Epithelial cell of esophagus (primary cell): ENCODE results near the gene DNAJC7.

ENCODE experiments used
- DNase-seq: peaks from one replicate; pipeline ENCODE4 v3.0.0; 2010; ENCODE audit warnings: low read depth
- H3K4me3 ChIP-seq: 2 replicates; pipeline ENCODE4 v1.5.1; 2011; ENCODE audit warnings: mild to moderate bottlenecking, low read length, control low read depth
- CTCF ChIP-seq: IDR thresholded peaks from 2 replicates; pipeline ENCODE4 v1.5.1; 2011; ENCODE audit warnings: low read depth, mild to moderate bottlenecking, low read length, control low read depth, inconsistent platforms; ENCODE audit not compliant: insufficient read depth; ENCODE audit errors: missing control alignments

The DNAJC7 gene

GRCh38 chr17:41975099-41976083, 41.8 kb downstream of the DNAJC7 start:
- no peak for TF ChIP-seq CTCF
- no peak overlapping the region for H3K4me3 ChIP-seq
- no peak for DNase-seq

GRCh38 chr17:41974658-41975057, 42.6 kb downstream of the DNAJC7 start:
- TF ChIP-seq CTCF: no peak
- no peak for DNase-seq
- H3K4me3 ChIP-seq: no peak overlapping the region

GRCh38 chr17:41974031-41974430, 43.2 kb downstream of the DNAJC7 start:
- no peak overlapping the region for H3K4me3 ChIP-seq
- TF ChIP-seq CTCF: no peak
- DNase-seq: no peak

- no peak overlapping the region for H3K4me3 ChIP-seq
- TF ChIP-seq CTCF: no peak
Measured at GRCh38 chr17:41973408-41973811, 43.8 kb downstream of the DNAJC7 start.

GRCh38 chr17:41972571-41973407, 44.5 kb downstream of the DNAJC7 start:
- no peak for TF ChIP-seq CTCF

More at GRCh38 chr17:41973408-41973811, 43.8 kb downstream of the DNAJC7 start:
- DNase-seq: no peak

GRCh38 chr17:41971721-41972523, 45.3 kb downstream of the DNAJC7 start:
- no peak for DNase-seq
- no peak for TF ChIP-seq CTCF
- no peak overlapping the region for H3K4me3 ChIP-seq

More at GRCh38 chr17:41972571-41973407, 44.5 kb downstream of the DNAJC7 start:
- no peak overlapping the region for H3K4me3 ChIP-seq
- DNase-seq: no peak
